Measurements from ENCODE around the gene CLEC18B.
"Not testable (repeated sequence)": the region's sequence is repeated elsewhere in the genome, so short reads cannot be mapped to it uniquely, and the experiment has no call there.

CLEC18B gene

GRCh38 chr16:74455619-74456289 lies 34.5 kb upstream of the CLEC18B start:
- DNase-seq (ENCODE audit: low read depth) = no peak
- peak overlapping the region; percentile 5 for H3K9ac ChIP-seq (ENCODE audit: low read length)
- no peaks in the 10 kb centered on the region for H3K27me3 ChIP-seq (replicated peaks; ENCODE audit: control insufficient read depth, insufficient read depth, low read length)
- H3K4me3 ChIP-seq (ENCODE audit: low read length) = no peak overlapping the region
- H3K4me1 ChIP-seq (ENCODE audit: control insufficient read depth, insufficient read depth, low read length) = peaks cover 22% of the 10 kb centered on the region
- H3K9me3 ChIP-seq (ENCODE audit: control insufficient read depth, low read length) = no peaks in the 10 kb centered on the region
- H3K36me3 ChIP-seq (ENCODE audit: control insufficient read depth, insufficient read depth, low read length, severe bottlenecking) = peaks cover 65% of the 10 kb centered on the region

GRCh38 chr16:74455213-74455612 lies 33.9 kb upstream of the CLEC18B start:
- Histone ChIP-seq H3K36me3 (ENCODE audit: control insufficient read depth, insufficient read depth, low read length, severe bottlenecking) (peaks cover 61% of the 10 kb centered on the region), H3K4me3 (ENCODE audit: low read length) (no peak overlapping the region), H3K4me1 (ENCODE audit: control insufficient read depth, insufficient read depth, low read length) (peaks cover 27% of the 10 kb centered on the region), H3K9ac (ENCODE audit: low read length) (peak overlapping the region; percentile 5), H3K27me3 (replicated peaks; ENCODE audit: control insufficient read depth, insufficient read depth, low read length) (no peaks in the 10 kb centered on the region), H3K9me3 (ENCODE audit: control insufficient read depth, low read length) (no peaks in the 10 kb centered on the region)
- DNase-seq (ENCODE audit: low read depth) = no peak

GRCh38 chr16:74451951-74452758 lies 30.9 kb upstream of the CLEC18B start:
- Histone ChIP-seq H3K9me3 (ENCODE audit: control insufficient read depth, low read length) (no peaks in the 10 kb centered on the region), H3K9ac (ENCODE audit: low read length) (no peak overlapping the region), H3K36me3 (ENCODE audit: control insufficient read depth, insufficient read depth, low read length, severe bottlenecking) (peaks cover 36% of the 10 kb centered on the region), H3K4me3 (ENCODE audit: low read length) (no peak overlapping the region), H3K27me3 (replicated peaks; ENCODE audit: control insufficient read depth, insufficient read depth, low read length) (no peaks in the 10 kb centered on the region), H3K4me1 (ENCODE audit: control insufficient read depth, insufficient read depth, low read length) (peaks cover 52% of the 10 kb centered on the region)
- no peak for DNase-seq (ENCODE audit: low read depth)

GRCh38 chr16:74450967-74451760 lies 29.9 kb upstream of the CLEC18B start:
- no peaks in the 10 kb centered on the region for H3K9me3 ChIP-seq (ENCODE audit: control insufficient read depth, low read length)
- no peak for DNase-seq (ENCODE audit: low read depth)
- H3K4me3 ChIP-seq (ENCODE audit: low read length) = no peak overlapping the region
- peaks cover 49% of the 10 kb centered on the region for H3K4me1 ChIP-seq (ENCODE audit: control insufficient read depth, insufficient read depth, low read length)
- H3K27me3 ChIP-seq (replicated peaks; ENCODE audit: control insufficient read depth, insufficient read depth, low read length) = no peaks in the 10 kb centered on the region
- peaks cover 29% of the 10 kb centered on the region for H3K36me3 ChIP-seq (ENCODE audit: control insufficient read depth, insufficient read depth, low read length, severe bottlenecking)
- H3K9ac ChIP-seq (ENCODE audit: low read length) = no peak overlapping the region

GRCh38 chr16:74450236-74450635 lies 29.0 kb upstream of the CLEC18B start:
- H3K9me3 ChIP-seq (ENCODE audit: control insufficient read depth, low read length) = no peaks in the 10 kb centered on the region
- peaks cover 29% of the 10 kb centered on the region for H3K36me3 ChIP-seq (ENCODE audit: control insufficient read depth, insufficient read depth, low read length, severe bottlenecking)
- no peaks in the 10 kb centered on the region for H3K27me3 ChIP-seq (replicated peaks; ENCODE audit: control insufficient read depth, insufficient read depth, low read length)
- H3K9ac ChIP-seq (ENCODE audit: low read length) = peak overlapping the region; percentile 80
- no peak overlapping the region for H3K4me3 ChIP-seq (ENCODE audit: low read length)
- DNase-seq (ENCODE audit: low read depth) = peak; percentile 16
- peaks cover 45% of the 10 kb centered on the region for H3K4me1 ChIP-seq (ENCODE audit: control insufficient read depth, insufficient read depth, low read length)

- no peaks in the 10 kb centered on the region for H3K27me3 ChIP-seq (replicated peaks; ENCODE audit: control insufficient read depth, insufficient read depth, low read length)
- DNase-seq (ENCODE audit: low read depth) = peak; percentile 43
- peaks cover 40% of the 10 kb centered on the region for H3K4me1 ChIP-seq (ENCODE audit: control insufficient read depth, insufficient read depth, low read length)
- peak overlapping the region; percentile 80 for H3K9ac ChIP-seq (ENCODE audit: low read length)
- H3K4me3 ChIP-seq (ENCODE audit: low read length) = peak overlapping the region; percentile 23
- H3K36me3 ChIP-seq (ENCODE audit: control insufficient read depth, insufficient read depth, low read length, severe bottlenecking) = peaks cover 29% of the 10 kb centered on the region
- H3K9me3 ChIP-seq (ENCODE audit: control insufficient read depth, low read length) = no peaks in the 10 kb centered on the region
Measured at GRCh38 chr16:74449470-74449869, 28.2 kb upstream of the CLEC18B start.

GRCh38 chr16:74448990-74449389 lies 27.7 kb upstream of the CLEC18B start:
- Histone ChIP-seq H3K36me3 (ENCODE audit: control insufficient read depth, insufficient read depth, low read length, severe bottlenecking) (peaks cover 29% of the 10 kb centered on the region), H3K27me3 (replicated peaks; ENCODE audit: control insufficient read depth, insufficient read depth, low read length) (no peaks in the 10 kb centered on the region), H3K4me1 (ENCODE audit: control insufficient read depth, insufficient read depth, low read length) (peaks cover 40% of the 10 kb centered on the region), H3K9ac (ENCODE audit: low read length) (peak overlapping the region; percentile 80), H3K4me3 (ENCODE audit: low read length) (peak overlapping the region; percentile 36), H3K9me3 (ENCODE audit: control insufficient read depth, low read length) (no peaks in the 10 kb centered on the region)
- peak; percentile 80 for DNase-seq (ENCODE audit: low read depth)

- Histone ChIP-seq H3K36me3 (ENCODE audit: control insufficient read depth, insufficient read depth, low read length, severe bottlenecking) (peaks cover 17% of the 10 kb centered on the region), H3K4me3 (ENCODE audit: low read length) (no peak overlapping the region), H3K27me3 (replicated peaks; ENCODE audit: control insufficient read depth, insufficient read depth, low read length) (no peaks in the 10 kb centered on the region), H3K9me3 (ENCODE audit: control insufficient read depth, low read length) (no peaks in the 10 kb centered on the region), H3K9ac (ENCODE audit: low read length) (peak overlapping the region; percentile 80), H3K4me1 (ENCODE audit: control insufficient read depth, insufficient read depth, low read length) (peaks cover 40% of the 10 kb centered on the region)
- DNase-seq (ENCODE audit: low read depth) = no peak
Measured at GRCh38 chr16:74447578-74447977, 26.3 kb upstream of the CLEC18B start.

- Histone ChIP-seq H3K27me3 (replicated peaks; ENCODE audit: control insufficient read depth, insufficient read depth, low read length) (no peaks in the 10 kb centered on the region), H3K9me3 (ENCODE audit: control insufficient read depth, low read length) (no peaks in the 10 kb centered on the region), H3K4me1 (ENCODE audit: control insufficient read depth, insufficient read depth, low read length) (peaks cover 40% of the 10 kb centered on the region), H3K36me3 (ENCODE audit: control insufficient read depth, insufficient read depth, low read length, severe bottlenecking) (peaks cover 10% of the 10 kb centered on the region), H3K9ac (ENCODE audit: low read length) (no peak overlapping the region), H3K4me3 (ENCODE audit: low read length) (no peak overlapping the region)
- no peak for DNase-seq (ENCODE audit: low read depth)
Measured at GRCh38 chr16:74446866-74447265, 25.6 kb upstream of the CLEC18B start.

GRCh38 chr16:74443624-74444346 lies 22.5 kb upstream of the CLEC18B start:
- not testable (repeated sequence) for H3K36me3 ChIP-seq (ENCODE audit: control insufficient read depth, insufficient read depth, low read length, severe bottlenecking); H3K27me3 ChIP-seq (replicated peaks; ENCODE audit: control insufficient read depth, insufficient read depth, low read length); H3K9me3 ChIP-seq (ENCODE audit: control insufficient read depth, low read length); H3K4me3 ChIP-seq (ENCODE audit: low read length); H3K9ac ChIP-seq (ENCODE audit: low read length); DNase-seq (ENCODE audit: low read depth)
- H3K4me1 ChIP-seq (ENCODE audit: control insufficient read depth, insufficient read depth, low read length) = peaks cover 18% of the 10 kb centered on the region

All from adipocyte (in vitro differentiated cells).